Measurements from ENCODE around the gene LIM2.
A peak's percentile ranks its signal among the peaks of the same experiment; 100 is the strongest.

LIM2 gene

DNA sequence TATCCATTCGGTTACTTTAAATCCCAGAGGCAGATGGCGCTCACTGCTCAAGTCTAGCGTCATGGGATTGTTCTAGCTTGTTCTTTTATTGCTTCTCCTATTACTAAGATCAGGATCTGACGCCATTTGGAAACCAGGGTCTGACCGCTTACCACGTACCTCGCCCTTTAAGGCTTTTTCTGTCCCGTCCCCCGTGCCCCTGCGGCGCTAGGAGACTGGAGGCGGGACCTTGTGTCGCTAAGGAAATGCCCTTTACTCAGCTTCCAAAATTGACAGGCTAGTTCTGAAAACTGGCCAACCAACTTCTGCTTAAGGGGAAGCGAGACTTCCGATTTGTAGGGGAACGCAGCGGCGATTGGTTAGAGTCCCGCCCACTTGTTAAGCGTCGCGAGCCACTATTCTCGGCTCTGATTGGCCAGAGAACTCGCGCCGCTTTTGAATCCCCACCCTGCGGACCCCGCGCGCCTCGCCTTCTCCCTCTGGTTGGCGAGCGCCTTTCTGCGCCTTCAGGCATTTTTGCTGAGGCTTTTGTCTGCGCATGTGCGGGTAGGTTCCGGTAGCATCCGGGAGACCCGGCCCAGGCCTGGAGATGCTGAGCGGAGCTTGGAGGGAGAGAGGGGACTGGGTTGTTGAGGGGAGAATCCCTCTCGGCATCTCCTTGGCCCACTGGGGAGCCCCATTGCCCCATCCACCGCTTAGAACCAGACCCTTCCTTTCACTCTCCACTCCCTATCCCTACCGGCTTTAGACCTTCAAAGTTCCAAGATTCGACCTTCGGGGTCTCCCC lies 6.5 kb upstream of the LIM2 start:
- DNase-seq = peak; percentile 80

DNA sequence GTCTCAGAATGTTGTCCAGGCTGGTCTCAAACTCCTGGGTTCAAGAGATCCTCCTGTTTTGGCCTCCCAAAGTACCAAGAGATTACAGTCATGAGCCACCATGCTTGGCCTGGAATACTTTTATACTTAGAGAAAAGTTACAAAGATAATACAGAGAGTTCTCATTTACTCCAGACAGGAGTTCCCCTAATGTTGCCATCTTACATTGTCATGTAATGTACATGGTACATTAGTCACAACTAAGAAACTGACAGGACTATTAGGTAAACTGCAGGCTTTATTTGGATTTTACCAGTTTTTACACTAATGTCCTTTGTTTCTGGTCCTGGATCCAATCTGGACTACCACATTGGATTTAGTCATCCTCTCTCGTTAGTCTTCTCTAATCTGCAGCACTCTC lies 4.9 kb upstream of the LIM2 start:
- no peak for DNase-seq

DNA sequence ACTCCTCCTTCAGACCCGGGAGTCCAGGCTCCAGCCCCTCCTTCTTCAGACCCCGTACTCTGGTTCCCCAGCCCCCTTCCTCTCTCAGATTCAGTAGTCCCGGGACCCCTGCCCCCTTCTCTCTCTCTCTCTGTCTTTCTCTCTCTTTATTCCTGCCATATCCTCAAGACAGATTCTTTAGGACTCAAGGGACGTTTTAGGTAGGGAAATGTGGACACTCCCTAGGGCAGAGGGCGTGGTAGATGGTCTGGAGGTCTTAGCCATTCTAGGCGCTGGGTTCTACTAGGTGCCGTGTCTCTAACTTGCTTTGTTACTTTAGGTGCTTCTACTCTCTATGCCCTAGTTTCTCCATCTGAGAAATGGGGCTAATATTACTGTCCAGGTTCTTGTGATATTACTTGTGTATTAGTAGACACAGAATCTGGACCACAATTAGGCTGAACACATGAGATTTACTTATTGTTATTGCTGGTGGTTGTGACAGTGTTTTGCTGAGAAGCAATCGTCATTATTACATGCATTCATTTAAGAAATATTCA lies 3.4 kb upstream of the LIM2 start:
- DNase-seq = no peak

DNA sequence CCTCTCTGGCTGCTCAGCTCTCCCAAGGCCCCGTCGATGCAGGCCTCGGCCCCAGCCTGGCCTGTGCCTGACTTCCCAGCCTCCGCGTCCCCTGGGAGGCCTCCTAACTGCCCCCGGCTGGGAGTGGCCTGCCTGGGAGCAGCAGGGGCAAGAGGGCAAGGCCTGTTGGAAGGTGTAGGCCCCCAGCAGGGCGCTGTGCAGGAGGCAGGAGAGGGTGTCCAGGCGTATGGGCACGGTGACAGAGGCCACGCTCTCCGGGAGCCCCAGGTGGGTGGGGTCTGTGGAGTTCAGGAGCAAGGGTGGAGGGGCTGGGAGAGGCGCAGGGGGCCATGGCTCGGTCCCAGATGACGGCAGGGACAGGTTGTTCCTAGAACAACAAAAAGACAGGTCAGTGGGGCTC lies 1.4 kb upstream of the LIM2 start:
- DNase-seq = no peak

GRCh38 chr19:51386882-51387520 lies 773 bp downstream of the LIM2 start:
- no peak for DNase-seq

DNA sequence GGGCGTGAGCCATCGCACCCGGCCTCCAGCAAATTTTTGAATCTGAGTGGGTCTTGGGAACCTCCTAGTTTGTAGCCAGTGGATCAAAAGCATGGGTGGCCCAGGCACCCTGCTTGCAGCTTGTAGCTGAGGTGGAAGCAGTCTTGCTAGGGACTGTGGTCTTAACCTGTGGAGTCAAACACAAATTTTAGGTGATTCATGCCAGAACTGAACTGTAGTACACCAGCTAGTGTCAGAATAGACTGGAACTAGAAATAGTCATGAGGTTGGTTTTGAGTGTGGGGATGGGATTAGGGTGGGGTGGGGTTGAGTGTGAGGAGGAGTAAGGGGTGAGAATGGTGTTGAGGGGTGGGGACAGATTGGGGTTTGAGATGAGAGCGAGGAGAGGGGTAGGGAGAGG lies 5.8 kb downstream of the LIM2 start:
- no peak for DNase-seq

GRCh38 chr19:51380379-51380778 lies 7.4 kb downstream of the LIM2 start:
- DNase-seq = no peak

GRCh38 chr19:51377422-51377821 lies 10.4 kb downstream of the LIM2 start:
- no peak for DNase-seq

DNA sequence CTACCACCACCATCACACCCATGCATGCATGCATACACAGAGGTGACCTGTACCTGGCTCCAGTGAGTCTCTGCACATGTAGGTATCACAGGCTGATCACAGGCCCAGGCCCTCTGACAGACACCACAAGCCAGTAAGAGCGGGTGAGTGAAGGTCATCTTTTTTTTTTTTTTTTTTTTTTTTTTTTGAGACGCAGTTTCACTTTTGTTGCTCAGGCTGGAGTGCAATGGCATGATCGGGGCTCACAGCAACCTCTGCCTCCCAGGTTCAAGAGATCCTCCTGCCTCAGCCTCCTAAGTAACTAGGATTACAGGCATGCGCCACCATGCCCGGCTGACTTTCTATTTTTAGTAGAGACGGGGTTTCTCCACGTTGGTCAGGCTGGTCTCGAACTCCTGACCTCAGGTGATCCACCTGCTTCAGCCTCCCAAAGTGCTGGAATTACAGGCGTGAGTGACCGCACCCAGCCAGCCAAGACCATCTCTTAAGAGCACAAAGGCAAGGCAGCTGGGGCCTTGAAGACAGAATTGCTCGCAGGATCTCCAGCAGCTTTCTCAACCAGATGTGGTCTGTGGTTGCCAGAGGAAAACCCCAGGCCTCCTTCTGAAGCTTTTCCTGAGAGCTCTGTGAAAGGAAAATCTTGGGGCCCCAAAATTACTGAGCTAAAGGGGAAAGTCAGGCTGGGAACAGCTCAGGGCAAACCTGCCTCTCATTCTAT lies 12.1 kb downstream of the LIM2 start:
- no peak for DNase-seq

GRCh38 chr19:51372649-51373504 lies 14.9 kb downstream of the LIM2 start, which contains the start of gene NKG7:
TSS of gene NKG7 (minus strand) at chr19:51372654. CDS start at chr19:51372535, 119 bp downstream.
- DNase-seq = peak; percentile 56

- no peak for DNase-seq
Observed at GRCh38 chr19:51372021-51372648, 15.6 kb downstream of the LIM2 start.

GRCh38 chr19:51371186-51371690 lies 16.5 kb downstream of the LIM2 start:
- DNase-seq = no peak

- DNase-seq = no peak
Observed at GRCh38 chr19:51370230-51370629, 17.5 kb downstream of the LIM2 start.

DNA sequence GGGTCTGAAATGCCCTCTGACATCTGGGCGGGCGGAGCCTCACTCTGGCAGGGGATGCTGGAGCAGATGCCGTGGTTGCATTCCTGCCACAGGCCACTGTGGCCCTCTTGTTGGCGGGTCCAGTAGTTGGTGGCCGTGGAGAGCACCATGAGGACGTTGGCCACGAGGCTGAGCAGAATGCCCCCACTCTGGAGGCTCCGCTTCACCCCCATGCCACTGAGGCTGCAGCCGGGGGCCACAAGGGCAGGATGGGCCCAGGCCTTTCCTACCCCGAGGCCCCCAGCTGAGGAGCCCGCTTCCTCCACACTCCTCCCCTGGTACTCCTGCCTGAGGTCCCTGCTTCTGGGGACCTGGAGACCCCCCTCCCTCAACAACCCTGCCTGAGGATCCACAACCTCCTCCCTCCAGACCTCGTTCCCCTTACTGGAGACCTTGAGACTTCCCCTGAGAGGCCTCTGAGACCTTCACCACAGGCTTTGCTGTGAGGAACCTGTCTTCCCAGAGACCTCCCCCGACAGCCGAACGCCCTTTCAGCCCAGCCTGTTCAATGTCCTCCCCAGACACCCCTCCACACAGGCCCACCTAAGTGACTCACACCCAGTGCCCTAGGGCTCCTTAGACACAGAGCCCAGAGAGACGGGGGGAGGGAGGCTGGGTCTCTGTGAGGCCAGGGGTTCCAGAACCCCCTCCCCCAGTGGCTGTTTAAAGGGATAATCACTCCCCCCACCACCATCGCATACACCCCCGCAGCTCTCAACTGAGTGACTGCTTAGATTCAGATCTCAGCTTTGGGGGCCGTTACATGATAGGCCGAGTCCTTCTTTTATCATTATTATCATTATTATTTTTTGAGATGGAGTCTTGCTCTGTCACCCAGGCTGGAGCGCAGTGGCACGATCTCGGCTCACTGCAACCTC lies 19.1 kb downstream of the LIM2 start, which contains the start of gene CLDND2:
TSS of gene CLDND2 (minus strand) at position 638 of the 917 bp plus-strand sequence. CDS start at position 212, 426 bp downstream.
- no peak for DNase-seq

DNA sequence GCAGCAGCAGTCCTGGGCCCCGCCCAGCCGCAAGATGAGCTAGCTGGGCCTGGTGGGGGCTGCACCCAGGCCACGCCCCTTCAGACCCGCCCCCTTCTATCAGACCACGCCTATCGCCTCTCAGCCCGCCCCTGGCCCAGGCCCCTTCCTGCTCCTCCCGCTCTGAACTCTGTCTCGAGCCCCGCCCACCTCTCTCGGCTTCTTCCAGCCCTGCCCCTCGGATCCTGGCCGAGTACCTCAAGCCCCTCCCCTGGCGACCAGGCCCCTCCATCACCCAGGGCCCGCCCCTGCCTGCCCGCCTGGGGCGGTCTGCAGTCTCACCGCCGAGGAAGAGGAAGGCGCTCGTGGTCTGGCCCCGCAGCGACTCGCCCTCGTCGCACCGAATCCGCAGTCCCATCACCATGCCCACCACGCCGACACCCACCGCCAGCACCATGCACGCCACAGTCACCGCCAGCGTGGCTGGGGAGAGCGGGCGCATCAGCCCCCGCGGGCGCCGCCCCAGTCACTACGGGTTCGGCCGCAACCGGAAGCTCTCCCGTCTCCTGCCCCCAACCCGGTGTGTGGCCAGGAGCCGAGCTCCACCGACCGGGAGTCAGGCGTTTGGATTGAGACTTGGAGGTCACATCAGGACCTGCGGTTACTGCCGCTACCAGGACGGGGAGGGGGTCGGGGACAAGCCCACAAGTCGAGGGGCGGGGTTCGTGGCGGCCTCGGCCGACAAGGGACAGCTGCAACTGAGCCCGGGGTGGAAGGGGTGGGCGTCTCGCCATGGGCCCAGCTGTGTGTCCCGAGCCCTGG lies 20.0 kb downstream of the LIM2 start:
- peak; percentile 98 for DNase-seq

GRCh38 chr19:51367255-51367564 lies 20.6 kb downstream of the LIM2 start:
- peak; percentile 33 for DNase-seq

DNA sequence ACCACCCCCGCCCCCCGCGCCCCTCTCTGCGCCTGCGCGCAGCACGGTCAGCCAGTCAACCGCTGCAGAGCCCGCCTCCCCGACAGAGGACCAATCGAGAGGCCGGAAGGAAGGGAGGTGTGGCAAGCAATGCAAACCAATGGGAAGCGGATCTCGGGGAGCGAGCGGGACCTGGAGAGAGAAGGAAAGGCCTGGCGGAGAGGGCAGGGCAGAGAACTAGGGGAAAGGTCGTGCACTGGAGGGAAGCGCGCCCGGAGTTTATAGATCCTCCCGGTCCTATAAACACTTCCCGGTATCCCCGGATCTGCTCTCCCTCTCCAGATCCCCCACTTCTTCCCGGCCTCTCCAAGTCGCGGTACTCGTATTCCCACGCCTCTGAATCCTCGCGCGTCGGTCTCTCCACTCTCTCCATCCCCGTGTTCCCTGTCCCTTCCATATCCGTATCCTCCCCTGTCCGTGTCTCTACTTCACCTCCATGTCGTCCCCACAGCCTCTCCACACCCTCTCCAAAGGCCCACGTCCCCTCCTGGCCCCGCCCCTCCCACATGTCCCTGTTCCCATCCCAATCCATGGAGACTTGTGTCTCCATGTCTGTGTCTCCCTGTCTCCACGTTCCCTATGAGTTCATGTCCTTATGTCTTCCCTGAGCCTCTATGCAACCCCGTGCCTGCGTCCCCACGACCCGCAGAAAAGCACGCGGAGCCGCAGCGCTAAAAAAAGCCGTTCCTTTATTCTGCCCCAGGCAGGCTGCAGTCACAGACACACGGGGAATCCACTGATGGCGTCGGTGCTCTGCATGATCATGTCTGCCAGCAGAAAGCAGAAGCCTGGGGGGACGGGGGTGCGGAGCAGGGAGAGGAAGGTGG lies 21.2 kb downstream of the LIM2 start:
- peak; percentile 92 for DNase-seq

DNA sequence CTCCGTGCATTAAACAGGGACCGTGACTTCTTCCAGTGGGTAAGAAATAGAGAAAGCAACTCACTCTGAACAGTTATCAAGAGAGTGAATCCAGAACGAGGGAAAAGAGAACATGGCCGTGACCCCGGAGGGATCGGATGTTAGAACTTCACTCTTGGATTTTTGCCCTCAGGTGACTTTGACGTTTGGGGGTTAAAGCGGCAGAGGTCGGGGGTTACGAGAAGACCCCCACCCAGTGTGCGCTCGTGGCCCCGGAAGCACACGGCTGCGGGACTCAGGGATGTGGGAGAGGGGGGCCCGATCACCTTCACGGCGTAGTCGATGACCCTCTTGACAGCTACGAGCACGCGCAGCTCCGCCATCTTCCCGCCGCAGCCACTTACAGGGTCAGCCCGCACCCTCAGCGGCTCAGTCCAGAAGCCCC lies 21.8 kb downstream of the LIM2 start, which contains the start of gene ETFB:
TSS of gene ETFB (minus strand) at position 424 of the 424 bp plus-strand sequence. CDS start at position 362, 62 bp downstream.
- no peak for DNase-seq

Data from stimulated activated CD4-positive, alpha-beta T cell treated with anti-CD3 and anti-CD28 coated beads, Interleukin-12 subunit alpha, Interleukin-12 subunit beta, amount 100 ng/mL, for 4 hours (primary cell).